HFFc6 (cell line): ENCODE results near the gene KIAA1191. TPM values are rescaled to one million over a fixed set of nuclear protein-coding genes. Genes with fewer than 3 reads are reported as not detected.
A peak's percentile ranks its signal among the peaks of the same experiment; 100 is the strongest.

ENCODE experiments used
- DNase-seq: peaks from one replicate; pipeline ENCODE4 v3.0.0-alpha.2; 2018
- H3K27ac Mint-ChIP-seq: 2 replicates; pipeline ENCODE4 v1.8.0; 2020; ENCODE audit warnings: mild to moderate bottlenecking, mixed read lengths
- H3K27me3 Mint-ChIP-seq: 2 replicates; pipeline ENCODE4 v1.8.0; 2021; ENCODE audit warnings: mild to moderate bottlenecking, moderate library complexity, mixed read lengths; ENCODE audit not compliant: insufficient read depth
- H3K36me3 Mint-ChIP-seq: 2 replicates; pipeline ENCODE4 v1.8.0; 2021; ENCODE audit warnings: low read depth, mixed read lengths
- H3K4me1 Mint-ChIP-seq: 2 replicates; pipeline ENCODE4 v1.8.0; 2020; ENCODE audit warnings: low read depth, mixed read lengths
- H3K4me3 Mint-ChIP-seq: 2 replicates; pipeline ENCODE4 v1.8.0; 2020; ENCODE audit warnings: mild to moderate bottlenecking, moderate library complexity, mixed read lengths
- H3K9me3 Mint-ChIP-seq: 2 replicates; pipeline ENCODE4 v1.8.0; 2020; ENCODE audit warnings: mild to moderate bottlenecking, mixed read lengths
- total RNA-seq, 6 experiments: library from RNA; stranded (reverse); fragmentation: NEBNext Ultra II Directional; extraction: Animal tissue kit (Norgen Biotek cat#: 25700); gene quantifications; 2 replicates in 1 of 6; 3 replicates in 5 of 6; pipeline ENCODE4 v1.2.3, GENCODE V29; 2021
- TF ChIP-seq, protein P1 (sequence below): fragments of 200-600 bp; sonication (generic); IDR thresholded peaks from 2 replicates; pipeline ENCODE4 v1.5.0; 2021; ENCODE audit warnings: antibody characterized with exemption, mild to moderate bottlenecking

Gene KIAA1191
- total RNA-seq, 6 experiments from 2014 or later, result 82.4 to 111 (median 95.6) TPM

DNA sequence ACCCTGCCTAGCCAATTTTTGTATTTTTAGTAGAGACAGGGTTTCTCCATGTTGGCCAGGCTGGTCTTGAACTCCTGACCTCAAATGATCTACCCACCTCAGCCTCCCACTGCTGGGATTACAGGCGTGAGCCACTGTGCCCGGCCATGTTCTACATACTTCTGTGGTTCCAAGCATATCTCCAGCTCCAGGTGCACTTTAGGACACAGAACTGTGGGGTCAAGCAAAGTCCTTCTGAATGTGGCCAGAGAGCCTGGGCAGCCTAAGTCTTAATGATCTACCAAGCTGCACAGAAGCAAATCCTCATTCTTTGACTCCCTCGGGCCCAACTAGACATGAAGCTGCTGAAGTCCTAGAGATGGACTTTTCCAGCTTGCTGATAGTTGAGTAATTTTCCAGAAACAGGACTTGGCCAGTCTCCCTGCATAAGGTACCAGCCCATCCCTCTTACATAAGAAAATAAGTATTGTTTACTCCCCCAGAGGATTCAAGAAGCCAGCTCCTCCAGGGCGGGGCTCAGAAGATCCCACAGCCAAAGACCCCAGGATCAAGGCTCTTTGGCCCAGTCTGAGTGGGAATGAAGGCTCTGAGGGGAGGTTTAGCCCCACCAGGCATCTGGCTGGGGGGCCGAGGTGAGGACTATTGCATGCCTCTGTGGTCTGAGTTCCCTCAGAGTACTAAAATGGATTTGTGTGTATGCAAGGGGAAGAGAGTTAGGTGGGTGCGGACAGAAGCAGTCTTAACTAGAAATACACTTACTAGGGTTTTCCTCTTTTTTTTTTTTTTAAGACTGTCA is 46.1 kb upstream of the KIAA1191 start:
- Mint-ChIP-seq H3K4me1 (peaks cover 22% of the 10 kb centered on the region), H3K27ac (no peak overlapping the region), H3K9me3 (no peaks in the 10 kb centered on the region), H3K27me3 (no peaks in the 10 kb centered on the region; the same call in 1 of the 2 replicates), H3K36me3 (peaks cover 24% of the 10 kb centered on the region; the same call in 1 of the 2 replicates), H3K4me3 (no peak overlapping the region)
- TF ChIP-seq, protein P1, sequence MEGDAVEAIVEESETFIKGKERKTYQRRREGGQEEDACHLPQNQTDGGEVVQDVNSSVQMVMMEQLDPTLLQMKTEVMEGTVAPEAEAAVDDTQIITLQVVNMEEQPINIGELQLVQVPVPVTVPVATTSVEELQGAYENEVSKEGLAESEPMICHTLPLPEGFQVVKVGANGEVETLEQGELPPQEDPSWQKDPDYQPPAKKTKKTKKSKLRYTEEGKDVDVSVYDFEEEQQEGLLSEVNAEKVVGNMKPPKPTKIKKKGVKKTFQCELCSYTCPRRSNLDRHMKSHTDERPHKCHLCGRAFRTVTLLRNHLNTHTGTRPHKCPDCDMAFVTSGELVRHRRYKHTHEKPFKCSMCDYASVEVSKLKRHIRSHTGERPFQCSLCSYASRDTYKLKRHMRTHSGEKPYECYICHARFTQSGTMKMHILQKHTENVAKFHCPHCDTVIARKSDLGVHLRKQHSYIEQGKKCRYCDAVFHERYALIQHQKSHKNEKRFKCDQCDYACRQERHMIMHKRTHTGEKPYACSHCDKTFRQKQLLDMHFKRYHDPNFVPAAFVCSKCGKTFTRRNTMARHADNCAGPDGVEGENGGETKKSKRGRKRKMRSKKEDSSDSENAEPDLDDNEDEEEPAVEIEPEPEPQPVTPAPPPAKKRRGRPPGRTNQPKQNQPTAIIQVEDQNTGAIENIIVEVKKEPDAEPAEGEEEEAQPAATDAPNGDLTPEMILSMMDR, result no peak
- no peak for DNase-seq

DNA sequence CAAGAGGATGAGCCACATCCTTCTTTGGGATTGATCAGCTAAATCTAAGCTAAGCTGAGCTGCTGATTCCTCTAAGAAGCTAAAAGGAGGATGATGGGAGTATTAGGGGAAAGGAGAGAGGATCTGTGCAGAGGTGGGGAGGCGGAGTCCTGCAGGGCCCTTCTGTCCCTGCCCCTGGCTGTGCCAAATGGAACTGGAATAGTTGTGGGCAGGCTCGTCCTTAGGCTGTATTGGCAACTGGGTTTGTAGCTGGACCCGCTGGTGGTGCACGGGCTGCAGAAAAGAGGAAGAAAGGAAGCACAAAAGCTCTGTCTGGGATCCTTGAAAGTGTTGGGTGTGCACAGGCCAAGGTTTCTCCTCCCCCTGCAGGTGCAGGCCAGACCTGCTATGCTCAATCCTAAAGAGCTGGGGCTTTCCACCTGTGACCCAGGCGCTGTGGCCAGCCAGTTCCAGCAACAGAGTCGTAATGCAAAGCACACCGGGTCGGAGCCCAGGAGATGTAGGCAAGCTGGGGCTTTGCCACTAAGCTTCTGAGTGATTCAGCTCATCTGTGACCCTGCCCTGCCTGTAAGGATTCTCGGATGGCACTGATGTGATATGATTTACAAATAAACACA is 45.0 kb upstream of the KIAA1191 start:
- TF ChIP-seq, protein P1, result no peak
- no peak overlapping the region for H3K27ac Mint-ChIP-seq

DNA sequence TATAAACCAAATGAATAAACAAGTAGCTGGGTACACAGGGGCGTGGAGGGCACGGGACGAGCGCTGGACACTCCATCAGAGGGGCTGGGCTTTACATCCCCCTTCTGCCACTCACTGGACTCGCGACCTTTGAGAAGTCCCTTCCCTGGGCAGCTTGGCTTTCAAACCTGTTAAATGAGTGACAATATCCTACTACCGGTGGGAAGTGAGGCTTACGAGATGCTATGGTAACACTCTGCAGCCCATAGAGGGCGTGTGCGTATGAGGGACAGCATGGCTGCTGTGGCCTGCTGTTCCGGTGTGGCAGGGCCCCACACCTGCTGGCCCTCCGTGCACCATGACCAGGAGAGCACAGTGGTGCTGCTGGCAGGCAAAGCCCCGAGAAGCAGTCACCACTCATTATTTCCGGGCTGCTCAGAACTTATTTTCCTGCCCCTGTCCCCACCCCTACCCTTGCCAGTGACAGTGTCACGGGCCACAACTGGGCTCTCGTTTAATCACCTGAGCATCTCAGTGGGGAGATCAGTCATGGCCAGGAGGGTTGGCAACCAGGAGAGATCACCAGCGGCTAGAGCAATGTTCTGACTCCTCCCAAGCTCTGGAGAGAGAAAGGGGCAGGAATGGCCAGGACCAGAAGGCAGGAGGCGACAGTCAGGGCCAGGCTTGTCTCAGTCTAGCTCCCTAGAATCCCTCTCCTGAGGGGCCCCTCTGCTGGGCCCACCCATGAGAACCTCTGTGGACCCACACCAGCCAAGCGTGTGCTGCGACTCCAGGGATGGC is 44.3 kb upstream of the KIAA1191 start:
- DNase-seq, result no peak
- Mint-ChIP-seq H3K4me3 (no peak overlapping the region), H3K9me3 (no peaks in the 10 kb centered on the region), H3K27ac (no peak overlapping the region), H3K27me3 (no peaks in the 10 kb centered on the region; the same call in 1 of the 2 replicates), H3K36me3 (peaks cover 21% of the 10 kb centered on the region; the same call in 1 of the 2 replicates), H3K4me1 (peaks cover 8% of the 10 kb centered on the region)
- TF ChIP-seq, protein P1, result peak; percentile 27; the same call in 1 of the 2 replicates

More for the DNA sequence above, 45.0 kb upstream of the KIAA1191 start:
- Mint-ChIP-seq H3K9me3 (no peaks in the 10 kb centered on the region), H3K4me3 (no peak overlapping the region), H3K27me3 (no peaks in the 10 kb centered on the region; the same call in 1 of the 2 replicates), H3K4me1 (peaks cover 11% of the 10 kb centered on the region), H3K36me3 (peaks cover 28% of the 10 kb centered on the region; the same call in 1 of the 2 replicates)
- no peak for DNase-seq

DNA sequence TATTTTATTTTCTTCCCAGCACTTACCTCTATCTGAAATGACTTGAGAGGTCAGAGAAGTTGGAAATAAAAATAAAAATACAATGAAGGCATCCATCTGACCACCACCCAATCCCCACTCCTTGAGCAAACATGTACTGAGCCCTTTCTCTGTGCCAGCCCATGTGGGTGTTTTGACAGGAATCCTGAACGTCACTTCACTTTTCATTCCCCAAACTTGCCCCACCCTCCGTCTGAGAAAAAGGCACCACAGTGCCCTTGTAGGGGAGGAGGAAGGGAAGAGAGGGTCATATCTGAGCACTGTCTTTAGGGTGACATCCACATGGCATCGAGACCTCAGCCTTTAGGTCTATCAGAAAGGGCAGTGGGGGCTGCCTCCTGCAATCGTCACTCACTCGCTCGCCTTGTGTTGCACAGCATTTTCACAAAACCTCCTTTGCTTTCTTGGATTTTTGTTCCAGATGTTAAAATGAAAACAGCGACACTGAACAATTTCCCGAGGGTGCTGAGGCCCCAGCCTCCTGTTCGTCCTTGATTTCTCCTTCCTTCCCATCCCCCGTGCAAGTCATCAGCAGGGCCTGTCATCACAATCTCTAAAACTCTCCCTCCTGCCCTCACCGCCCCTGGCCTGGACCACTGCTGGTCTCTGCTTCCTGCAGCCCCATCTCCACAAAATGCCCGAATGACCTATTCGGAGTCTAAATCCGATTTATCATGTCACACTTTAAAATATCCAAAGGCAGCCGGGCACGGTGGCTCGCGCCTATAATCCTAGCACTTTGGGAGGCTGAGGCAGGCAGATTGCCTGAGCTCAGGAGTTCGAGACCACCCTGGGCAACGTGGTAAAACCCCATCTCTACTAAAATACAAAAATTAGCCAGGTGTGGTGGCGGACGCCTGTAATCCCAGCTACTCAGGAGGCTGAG is 40.0 kb upstream of the KIAA1191 start:
- Mint-ChIP-seq H3K27ac (no peak overlapping the region; the same call in 1 of the 2 replicates), H3K27me3 (peaks cover 5% of the 10 kb centered on the region), H3K9me3 (no peaks in the 10 kb centered on the region), H3K4me3 (no peak overlapping the region), H3K4me1 (peaks cover 9% of the 10 kb centered on the region), H3K36me3 (peaks cover 28% of the 10 kb centered on the region; the same call in 1 of the 2 replicates)
- TF ChIP-seq, protein P1, result no peak
- no peak for DNase-seq
